IPS-18c (cell line): ENCODE results near the gene GUCY2C.

Source experiments
- H3K4me3 ChIP-seq: 2 replicates; pipeline ENCODE4 v1.7.0; 2013; ENCODE audit warnings: low read depth, mild to moderate bottlenecking, low read length, moderate library complexity; ENCODE audit not compliant: insufficient read depth
- H3K9me3 ChIP-seq: one replicate; pipeline ENCODE4 v1.6.1; 2013; ENCODE audit warnings: mild to moderate bottlenecking, low read length, moderate library complexity; ENCODE audit not compliant: control insufficient read depth, insufficient read depth

GUCY2C gene

DNA sequence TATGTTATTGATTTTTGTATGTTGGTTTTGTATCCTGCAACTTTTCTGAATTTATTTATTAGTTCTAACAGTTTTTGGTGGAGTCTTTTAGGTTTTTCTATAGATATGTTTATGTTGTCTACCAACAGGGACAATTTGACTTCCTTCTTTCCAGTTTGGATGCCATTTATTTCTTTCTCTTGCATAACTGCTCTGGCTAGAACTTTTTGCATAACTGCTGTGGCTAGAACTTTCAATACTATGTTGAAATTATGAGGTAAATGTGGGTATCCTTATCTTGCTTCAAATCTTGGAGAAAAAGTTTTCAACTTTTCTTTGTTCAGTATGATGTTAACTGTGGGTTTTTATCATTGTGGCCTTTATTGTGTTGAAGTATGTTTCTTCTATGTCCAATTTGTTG, 88.8 kb downstream of the GUCY2C start:
- no peak overlapping the region for H3K4me3 ChIP-seq
- no peaks in the 10 kb centered on the region for H3K9me3 ChIP-seq

DNA sequence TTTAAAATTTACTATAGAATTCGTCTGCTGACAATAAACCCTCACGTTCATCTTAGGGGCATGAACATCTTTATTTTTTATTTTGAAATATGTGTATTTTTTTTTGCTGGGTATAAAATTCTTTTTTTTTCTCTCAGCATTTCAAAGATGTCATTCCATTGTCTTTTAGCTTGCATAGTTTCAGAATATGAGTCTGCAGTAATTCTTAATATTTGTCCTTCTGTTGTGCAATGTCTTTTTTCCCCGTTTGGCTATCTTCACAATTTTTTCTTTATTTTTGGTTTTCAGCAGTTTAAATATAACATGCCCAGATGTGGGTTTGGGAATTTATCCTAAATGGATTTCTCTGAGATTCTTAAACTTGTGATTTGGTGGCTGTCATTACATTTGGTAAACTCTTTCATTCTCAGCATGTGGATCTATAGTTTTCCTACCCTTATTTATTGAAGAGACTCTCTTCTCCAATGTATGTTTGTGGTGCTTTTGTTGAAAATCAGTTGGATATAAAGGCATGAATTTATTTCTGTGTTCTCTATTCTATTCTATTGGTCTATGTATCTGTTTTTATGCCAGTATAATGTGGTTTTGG, 90.9 kb downstream of the GUCY2C start:
- no peak overlapping the region for H3K4me3 ChIP-seq
- no peaks in the 10 kb centered on the region for H3K9me3 ChIP-seq

DNA sequence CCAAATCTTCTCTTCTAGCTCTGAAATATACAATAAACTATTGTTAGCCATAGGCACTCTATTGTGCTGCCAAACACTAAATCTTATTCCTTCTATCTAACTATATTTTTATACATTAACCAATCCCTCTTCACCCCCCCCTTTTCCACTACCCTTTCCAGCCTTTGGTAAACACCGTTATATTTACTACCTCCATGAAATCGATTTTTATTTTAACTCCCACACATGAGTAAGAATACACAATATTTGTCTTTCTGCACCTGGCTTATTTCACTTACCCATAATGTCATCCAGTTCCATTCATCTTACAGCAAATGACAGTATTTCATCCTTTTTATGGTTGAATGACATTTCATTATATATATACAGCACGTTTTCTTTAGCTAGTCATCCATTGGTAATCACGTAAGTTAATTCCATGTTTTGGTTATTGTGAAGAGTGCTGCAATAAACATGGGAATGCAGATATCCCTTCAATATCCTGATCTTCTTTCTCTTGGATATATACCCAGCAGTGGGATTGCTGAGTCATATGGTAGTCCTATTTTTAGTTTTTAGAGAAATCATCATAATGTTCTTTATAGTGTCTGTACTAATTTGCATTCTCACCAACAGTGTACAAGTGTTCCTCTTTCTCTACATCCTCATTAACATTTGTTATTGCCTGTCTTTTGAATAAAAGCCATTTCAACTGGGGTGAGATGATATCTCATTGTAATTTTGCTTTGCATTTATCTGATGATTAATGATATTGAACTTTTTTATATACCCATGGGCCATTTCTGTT, 94.5 kb downstream of the GUCY2C start:
- no peaks in the 10 kb centered on the region for H3K9me3 ChIP-seq
- no peak overlapping the region for H3K4me3 ChIP-seq

DNA sequence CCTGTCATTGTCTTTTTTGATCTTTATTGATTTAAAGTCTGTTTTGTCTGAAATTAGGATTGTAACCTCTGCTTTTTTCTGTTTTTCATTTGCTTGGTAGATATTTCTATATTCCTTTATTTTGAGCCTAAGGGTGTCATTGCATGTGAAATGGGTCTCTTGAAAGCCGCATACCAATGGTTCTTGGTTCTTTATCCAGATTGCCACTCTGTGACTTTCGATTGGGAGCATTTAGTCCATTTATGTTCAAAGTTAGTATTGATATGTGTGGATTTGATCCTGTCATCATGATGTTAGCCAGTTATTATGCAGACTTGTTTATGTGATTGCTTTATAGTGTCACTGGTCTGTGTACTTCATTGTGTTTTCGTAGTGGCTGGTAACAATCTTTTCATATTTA, 98.9 kb downstream of the GUCY2C start:
- Histone ChIP-seq H3K9me3 (peaks cover 2% of the 10 kb centered on the region), H3K4me3 (no peak overlapping the region)

DNA sequence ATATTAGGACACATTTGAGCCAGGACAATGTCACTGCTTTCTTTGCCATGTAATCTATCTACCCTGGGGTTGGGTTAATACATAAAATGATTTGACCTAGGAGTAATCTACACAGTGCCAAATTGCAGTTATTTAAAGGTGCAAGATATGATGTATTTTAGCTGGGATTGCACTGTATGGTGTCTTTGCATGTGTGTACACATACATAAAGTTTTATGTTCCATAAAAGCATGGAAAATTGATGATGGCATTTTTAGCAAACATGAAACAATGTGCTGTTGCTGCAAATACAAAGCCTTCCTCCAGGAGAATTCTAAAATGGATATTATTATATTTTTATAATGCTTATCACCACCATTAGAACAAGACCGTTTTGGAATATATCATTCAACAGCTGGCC, 104.7 kb downstream of the GUCY2C start:
- Histone ChIP-seq H3K9me3 (peaks cover 2% of the 10 kb centered on the region), H3K4me3 (no peak overlapping the region)

DNA sequence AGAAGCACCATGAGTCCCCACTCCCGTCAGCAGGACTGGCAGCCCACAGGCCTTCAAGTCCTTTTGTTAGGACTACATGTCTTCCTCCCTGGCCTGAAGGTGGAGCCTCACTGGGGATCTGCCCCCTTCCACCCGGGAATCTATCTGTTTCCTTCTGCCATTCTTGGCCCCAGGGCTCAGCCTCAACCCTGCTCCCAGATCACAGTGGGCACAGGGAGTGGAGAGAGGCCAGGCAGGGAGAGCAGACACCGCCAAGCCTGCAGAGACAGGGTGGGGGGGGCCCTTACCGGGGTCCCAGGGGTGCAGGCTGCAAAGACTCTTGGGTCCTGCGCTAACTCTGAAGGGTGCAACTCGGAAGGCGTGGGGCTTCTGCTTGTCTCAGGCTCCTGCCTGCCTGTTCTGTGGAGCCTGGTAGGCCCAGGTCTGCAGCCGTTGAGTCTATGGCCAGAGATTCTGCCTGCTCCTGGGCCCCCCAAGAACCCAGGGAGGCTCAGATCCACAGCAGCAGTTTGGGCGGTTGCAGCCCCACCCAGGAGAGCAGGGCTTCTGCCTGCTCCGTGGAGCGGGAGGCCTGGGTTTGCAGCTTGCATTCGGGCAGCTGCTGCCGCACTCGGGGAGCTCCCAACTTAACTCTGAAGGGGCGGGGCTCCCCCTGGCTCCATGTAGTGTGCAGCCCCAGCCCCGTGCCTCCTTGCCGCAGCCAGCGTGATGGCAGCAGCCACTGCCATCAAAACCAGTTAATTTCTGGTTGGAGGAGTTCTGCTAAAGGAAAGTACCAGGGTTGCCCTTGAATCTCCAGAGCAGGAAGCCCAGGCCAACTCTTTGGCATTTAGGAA, 107.0 kb downstream of the GUCY2C start:
- Histone ChIP-seq H3K4me3 (no peak overlapping the region), H3K9me3 (peaks cover 2% of the 10 kb centered on the region)

DNA sequence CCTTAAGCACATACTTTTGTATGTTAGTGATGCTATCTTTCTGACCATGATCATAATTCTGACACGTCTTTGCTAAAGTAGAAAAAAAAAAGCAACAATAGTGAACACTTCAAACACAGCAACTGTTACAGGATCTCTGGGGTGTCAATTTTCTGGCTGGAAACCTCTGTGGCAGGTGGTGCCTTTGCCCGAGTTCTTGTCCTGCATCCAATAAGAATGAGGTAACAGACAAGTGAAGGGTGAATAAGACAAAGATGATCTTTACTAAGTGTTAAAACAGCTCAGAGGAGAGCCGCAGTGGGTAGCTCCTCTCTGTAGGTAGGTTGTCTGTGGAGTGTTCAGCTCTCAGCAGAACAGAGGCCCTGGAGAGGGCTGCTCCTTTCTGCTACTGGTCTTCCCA, 107.8 kb downstream of the GUCY2C start:
- Histone ChIP-seq H3K4me3 (no peak overlapping the region), H3K9me3 (peaks cover 2% of the 10 kb centered on the region)

DNA sequence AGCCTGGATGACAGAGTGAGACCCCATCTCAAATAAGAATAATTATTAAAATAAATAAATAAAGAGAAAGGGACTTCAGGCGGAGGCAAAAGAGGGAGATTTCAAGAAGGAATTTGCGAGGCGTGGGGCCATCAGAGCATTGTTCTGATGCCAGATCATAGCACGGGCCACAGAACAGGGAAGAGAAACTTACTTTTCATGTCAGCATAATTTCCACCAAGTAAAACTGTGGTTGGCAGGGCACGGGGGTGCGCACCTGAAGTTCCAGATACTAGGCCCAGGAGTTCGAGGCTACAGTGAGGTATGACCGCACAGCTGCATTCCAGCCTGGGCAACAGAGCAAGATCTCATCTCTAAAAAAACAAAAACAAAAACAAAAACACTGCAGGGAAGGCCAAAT, 117.8 kb downstream of the GUCY2C start:
- Histone ChIP-seq H3K9me3 (no peaks in the 10 kb centered on the region), H3K4me3 (no peak overlapping the region)

DNA sequence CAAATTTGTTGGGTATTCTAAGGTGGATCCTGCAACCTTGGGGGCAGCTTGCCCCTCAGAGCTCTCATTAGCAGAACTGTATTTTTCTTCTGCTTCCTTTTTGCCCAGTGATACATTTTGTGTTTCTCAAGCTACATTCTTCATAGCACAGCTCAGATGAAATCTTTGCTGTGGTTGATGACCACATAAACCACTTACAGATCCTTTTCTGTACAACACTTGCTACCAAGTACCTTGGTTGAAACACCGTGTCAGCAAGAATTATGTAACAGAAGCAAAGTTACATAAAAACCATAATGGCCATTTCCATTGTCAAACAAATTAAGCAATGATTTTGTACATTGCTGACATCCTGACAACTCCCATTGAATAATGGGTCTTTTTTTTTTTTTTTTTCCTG, 119.1 kb downstream of the GUCY2C start:
- no peak overlapping the region for H3K4me3 ChIP-seq
- no peaks in the 10 kb centered on the region for H3K9me3 ChIP-seq

DNA sequence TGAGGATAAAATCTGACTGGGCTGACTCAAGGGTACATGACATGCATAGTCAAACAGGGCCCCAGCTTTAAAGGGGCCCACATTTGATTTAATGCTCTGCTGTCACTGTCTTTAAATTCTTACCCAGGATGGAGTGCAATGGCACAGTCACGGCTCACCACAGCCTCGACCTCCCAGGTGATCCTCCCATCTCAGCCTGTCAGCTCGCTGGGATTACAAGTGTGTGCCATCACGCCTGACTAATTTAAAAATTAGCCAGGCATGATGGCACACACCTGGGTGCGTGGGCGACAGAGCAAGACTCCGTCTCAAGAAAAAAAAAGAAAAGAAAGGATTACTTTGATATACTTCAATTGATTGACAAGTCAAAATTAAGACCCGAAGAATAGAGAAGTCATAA, 119.5 kb downstream of the GUCY2C start:
- Histone ChIP-seq H3K4me3 (no peak overlapping the region), H3K9me3 (no peaks in the 10 kb centered on the region)

DNA sequence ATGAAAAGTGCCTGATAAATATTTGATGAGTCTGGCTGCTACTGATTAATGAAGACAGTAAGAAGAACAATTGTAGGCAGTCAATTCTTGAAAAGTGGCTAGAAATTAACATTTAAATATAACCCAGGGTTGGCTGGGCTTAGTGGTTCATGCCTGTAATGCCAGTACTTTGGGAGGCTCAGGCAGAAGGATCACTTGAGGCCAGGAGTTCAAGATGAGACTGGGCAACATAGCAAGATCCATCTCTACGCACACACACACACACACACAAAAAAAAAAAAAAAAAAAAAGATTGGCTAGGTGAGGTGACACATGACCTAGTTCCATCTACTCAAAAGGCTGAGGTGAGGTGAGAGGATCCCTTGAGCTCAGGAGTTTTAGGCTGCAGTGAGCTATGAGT, 120.8 kb downstream of the GUCY2C start:
- Histone ChIP-seq H3K4me3 (no peak overlapping the region), H3K9me3 (no peaks in the 10 kb centered on the region)

DNA sequence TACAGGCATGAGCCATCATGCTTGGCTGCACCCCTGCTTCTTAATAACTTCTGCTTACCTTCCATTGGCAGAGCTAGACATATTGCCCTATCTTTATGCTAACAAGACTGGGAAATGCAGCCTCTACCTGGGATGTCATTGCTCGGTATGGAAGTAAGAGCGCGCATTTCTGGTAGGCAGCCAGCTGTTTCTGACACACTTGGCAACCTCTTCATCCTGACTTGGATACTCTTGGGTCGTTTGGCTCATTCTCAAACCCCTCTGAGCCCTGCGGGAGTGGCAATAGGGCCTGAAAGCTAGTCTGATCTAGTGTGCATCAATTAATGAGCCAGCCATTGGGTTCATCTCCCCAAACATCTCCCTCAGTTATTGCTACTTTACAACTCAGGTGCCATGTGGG, 123.3 kb downstream of the GUCY2C start:
- no peaks in the 10 kb centered on the region for H3K9me3 ChIP-seq

DNA sequence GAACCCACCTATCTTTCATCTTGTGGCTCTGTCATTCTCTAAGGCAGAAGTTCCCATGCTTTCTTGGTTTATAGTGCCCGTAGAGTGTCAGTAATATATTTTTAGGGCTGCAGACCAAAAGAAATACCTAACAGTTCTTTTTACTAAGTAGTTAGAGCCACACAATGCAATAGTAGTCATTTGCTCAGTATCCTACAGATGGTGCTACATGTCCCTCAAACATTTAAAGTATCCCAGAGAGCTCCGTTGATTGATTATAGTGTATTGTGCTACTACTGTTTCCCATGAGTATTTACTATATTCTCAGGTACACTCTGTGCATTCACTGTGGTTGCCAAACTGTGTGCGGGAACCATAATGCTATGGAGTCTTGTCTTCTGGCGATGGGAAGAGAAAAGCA, 124.0 kb downstream of the GUCY2C start:
- Histone ChIP-seq H3K4me3 (no peak overlapping the region), H3K9me3 (no peaks in the 10 kb centered on the region)

More for the DNA sequence above, 123.3 kb downstream of the GUCY2C start:
- H3K4me3 ChIP-seq: no peak overlapping the region

DNA sequence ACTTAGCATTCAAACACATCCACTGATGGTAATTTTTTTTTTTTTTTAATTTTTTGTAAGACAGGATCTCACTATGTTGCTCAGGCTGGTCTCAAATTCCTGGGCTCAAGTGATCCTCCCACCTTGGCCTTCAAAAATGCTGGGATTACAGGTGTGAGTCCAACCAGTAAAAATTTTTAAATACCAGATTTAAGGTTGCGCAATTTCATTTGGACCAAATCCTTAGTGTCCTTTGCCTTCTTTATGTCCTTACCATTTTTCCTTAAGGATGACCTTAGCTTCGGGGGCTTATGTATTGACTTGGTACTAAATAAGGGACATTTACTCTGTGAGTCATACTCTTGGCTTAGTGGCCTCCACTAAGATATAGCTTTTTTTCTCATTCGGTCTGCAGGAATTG, 124.6 kb downstream of the GUCY2C start:
- H3K4me3 ChIP-seq: no peak overlapping the region

DNA sequence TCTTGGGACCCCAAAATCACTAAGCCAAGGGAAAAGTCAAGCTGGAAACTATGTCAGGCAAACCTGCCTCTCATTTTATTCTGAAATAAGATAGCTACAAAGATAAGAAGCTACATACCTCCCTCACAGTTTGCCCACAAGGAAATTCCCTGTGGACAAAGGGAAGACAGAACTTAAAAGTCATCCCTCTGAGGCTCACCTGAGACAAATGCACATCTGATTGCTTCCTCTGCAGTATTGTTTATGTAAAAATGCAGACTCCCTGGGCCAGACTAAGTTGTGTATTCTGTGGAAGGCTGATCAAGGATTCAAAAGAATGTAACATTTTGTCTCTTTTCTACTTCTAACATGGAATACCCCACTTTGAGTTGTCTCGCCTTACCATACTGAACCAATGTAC, 126.2 kb downstream of the GUCY2C start:
- H3K4me3 ChIP-seq: no peak overlapping the region
- no peaks in the 10 kb centered on the region for H3K9me3 ChIP-seq

More for the DNA sequence above, 124.6 kb downstream of the GUCY2C start:
- H3K9me3 ChIP-seq: no peaks in the 10 kb centered on the region

DNA sequence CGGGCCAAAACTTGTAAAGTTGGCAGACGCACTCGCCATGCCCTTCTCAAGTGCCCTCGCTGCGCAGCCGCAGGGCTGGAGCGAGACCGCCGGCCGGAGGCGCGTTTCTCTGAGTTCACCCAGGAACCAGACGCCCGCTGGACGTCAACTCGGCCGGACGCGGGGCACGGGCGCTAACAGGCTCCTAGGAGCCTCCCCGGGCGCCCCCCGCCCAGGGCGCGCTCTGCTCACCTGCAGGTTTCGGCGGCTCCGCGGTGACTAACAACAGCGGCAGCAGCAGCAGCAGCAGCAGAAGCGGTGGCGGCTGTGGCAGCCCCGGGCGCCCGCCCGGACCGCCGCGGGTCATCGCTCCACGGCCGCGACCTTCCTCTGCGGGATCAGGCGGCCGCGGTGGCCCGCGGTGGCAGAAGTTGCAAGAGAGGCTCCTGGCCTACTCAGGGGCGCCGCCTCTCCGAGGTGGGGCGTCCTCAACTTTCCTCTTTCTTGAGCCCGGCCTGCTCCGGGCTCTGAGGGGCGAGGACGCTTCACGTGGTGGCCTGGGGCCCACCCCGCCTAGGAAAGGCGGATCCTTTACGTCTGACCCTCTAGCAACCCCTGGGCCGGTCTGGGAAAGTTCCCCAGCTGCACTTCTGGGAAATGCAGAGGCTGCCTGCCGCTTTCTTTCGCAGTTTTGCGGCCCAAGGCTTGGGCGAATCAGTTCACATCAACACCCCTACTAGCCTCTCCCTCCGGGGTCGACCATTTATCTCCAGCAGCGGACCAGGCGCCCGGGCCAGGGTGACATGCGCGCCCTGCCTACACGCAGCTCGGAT, 128.8 kb downstream of the GUCY2C start, which contains the start of gene PLBD1:
Gene PLBD1 (minus strand): TSS at position 533 of the 812 bp plus-strand sequence. CDS start 187 bp downstream, at position 346.
- Histone ChIP-seq H3K9me3 (no peaks in the 10 kb centered on the region), H3K4me3 (peak within 1 kb of the TSS; percentile 55)

DNA sequence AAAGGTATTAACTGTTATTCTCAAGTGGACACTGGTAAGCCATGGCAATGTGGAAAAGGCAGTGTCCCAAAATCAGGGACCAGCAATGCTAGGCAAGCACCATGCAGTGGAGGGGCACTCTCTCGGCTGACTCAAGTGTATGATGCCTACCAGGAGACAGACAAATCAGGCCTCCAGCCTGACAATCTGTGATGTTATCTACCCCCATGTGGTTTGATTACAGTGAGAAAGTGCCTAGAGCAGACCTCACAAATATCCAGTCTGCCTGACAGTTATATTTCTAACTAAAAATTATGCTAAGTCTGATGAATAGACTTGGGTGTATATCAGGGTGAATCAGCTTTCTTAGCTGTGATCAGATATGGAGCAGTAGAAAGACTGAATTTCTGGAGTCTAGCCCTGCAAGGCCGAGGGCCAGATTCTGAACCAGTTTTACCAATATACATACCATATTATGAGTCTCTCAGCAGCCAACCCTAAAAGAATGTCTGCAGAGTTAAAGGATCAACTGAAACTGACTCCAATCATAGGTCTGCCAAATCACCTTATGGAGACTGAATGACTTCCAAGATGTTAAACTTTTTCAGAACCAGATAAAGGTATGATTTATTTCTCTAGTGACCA, 132.0 kb downstream of the GUCY2C start:
- Histone ChIP-seq H3K4me3 (no peak overlapping the region), H3K9me3 (no peaks in the 10 kb centered on the region)
